Activated CD8-positive, alpha-beta T cell treated with anti-CD3 and anti-CD28 coated beads for 36 hours (primary cell): ENCODE data around the gene PCCA. TPM values are rescaled to one million over a fixed set of nuclear protein-coding genes. Genes with fewer than 3 reads are reported as not detected.
"Not testable (repeated sequence)": the region's sequence is repeated elsewhere in the genome, so short reads cannot be mapped to it uniquely, and the experiment has no call there.

ENCODE experiments used
- ATAC-seq: fragments of 200-7000 bp; cut with Tn5 transposase; one replicate; pipeline ENCODE4 v1.10.0; 2021; ENCODE audit warnings: mild to moderate bottlenecking, moderate library complexity
- CTCF ChIA-PET: fragments of 350-600 bp; sonication (Branson Sonifier 250); formaldehyde crosslinking; loops from one replicate; lab custom pipeline; 2021; ENCODE audit warnings: antibody characterized with exemption; lab: Charles Lee
- POLR2A ChIA-PET: fragments of 350-600 bp; sonication (Branson Sonifier 250); formaldehyde crosslinking; loops from one replicate; lab custom pipeline; 2021; ENCODE audit warnings: antibody characterized with exemption; lab: Charles Lee
- DNase-seq: peaks from one replicate; pipeline ENCODE4 v3.0.0-alpha.2; 2020
- H3K27ac Mint-ChIP-seq: one replicate; pipeline ENCODE4 v1.8.0; 2021; ENCODE audit warnings: mild to moderate bottlenecking, mixed read lengths
- H3K27me3 Mint-ChIP-seq: one replicate; pipeline ENCODE4 v1.8.0; 2021; ENCODE audit warnings: mixed read lengths
- H3K36me3 Mint-ChIP-seq: one replicate; pipeline ENCODE4 v1.8.0; 2021; ENCODE audit warnings: low read depth, mixed read lengths
- H3K4me1 Mint-ChIP-seq: one replicate; pipeline ENCODE4 v1.8.0; 2021; ENCODE audit warnings: low read depth, mixed read lengths
- H3K4me3 Mint-ChIP-seq: one replicate; pipeline ENCODE4 v1.8.0; 2021; ENCODE audit warnings: mild to moderate bottlenecking, moderate library complexity, mixed read lengths
- H3K9me3 Mint-ChIP-seq: one replicate; pipeline ENCODE4 v1.8.0; 2021; ENCODE audit warnings: mixed read lengths
- CTCF ChIP-seq: fragments of 200-600 bp; IDR thresholded peaks from one replicate; pipeline ENCODE4 v1.8.0; 2022; ENCODE audit warnings: antibody characterized with exemption, mild to moderate bottlenecking
- intact Hi-C: fragments of 100-400 bp; cut with micrococcal nuclease; formaldehyde crosslinking; loops from one replicate; pipeline ENCODE4 v1.10.0; 2022
- total RNA-seq, 2 experiments: library from RNA; stranded (reverse); gene quantifications; one replicate each; pipeline ENCODE4 v1.2.3, GENCODE V29; 2021

Gene PCCA
- total RNA-seq, 2 experiments from 2014 or later = 8.4 to 9.2 TPM

GRCh38 chr13:100163375-100163774, 74.5 kb downstream of the PCCA start:
- TF ChIP-seq CTCF = no peak
- no peak for ATAC-seq
- H3K9me3 Mint-ChIP-seq = no peaks in the 10 kb centered on the region
- no peak overlapping the region for H3K27ac Mint-ChIP-seq
- H3K27me3 Mint-ChIP-seq = no peaks in the 10 kb centered on the region
- intact Hi-C loops = no loop called here
- CTCF ChIA-PET = interaction anchor here (1.7 kb wide), 1 partner anchor 247 kb away, joined by 4 read pairs; no protein-coding TSS in a partner anchor
- no peak overlapping the region for H3K4me3 Mint-ChIP-seq
- no peaks in the 10 kb centered on the region for H3K4me1 Mint-ChIP-seq
- POLR2A ChIA-PET = no interaction called here
- peaks cover 7% of the 10 kb centered on the region for H3K36me3 Mint-ChIP-seq
- DNase-seq = no peak

GRCh38 chr13:100173203-100173602, 84.3 kb downstream of the PCCA start:
- CTCF ChIA-PET = no interaction called here
- H3K27ac Mint-ChIP-seq = no peak overlapping the region

GRCh38 chr13:100174455-100174854, 85.6 kb downstream of the PCCA start:
- H3K36me3 Mint-ChIP-seq, H3K27ac Mint-ChIP-seq, H3K27me3 Mint-ChIP-seq, H3K4me1 Mint-ChIP-seq, POLR2A ChIA-PET, intact Hi-C loops, DNase-seq, H3K9me3 Mint-ChIP-seq, H3K4me3 Mint-ChIP-seq, ATAC-seq: not testable (repeated sequence)
- CTCF ChIA-PET = interaction anchor here (1.0 kb wide), 1 partner anchor 18 kb away, joined by 3 read pairs; no protein-coding TSS in a partner anchor

More at GRCh38 chr13:100173203-100173602, 84.3 kb downstream of the PCCA start:
- Mint-ChIP-seq H3K36me3 (peaks cover 5% of the 10 kb centered on the region), H3K27me3 (no peaks in the 10 kb centered on the region), H3K9me3 (peaks cover 6% of the 10 kb centered on the region), H3K4me1 (no peaks in the 10 kb centered on the region), H3K4me3 (no peak overlapping the region)
- DNase-seq (no peak), ATAC-seq (no peak)
- no peak for TF ChIP-seq CTCF
- intact Hi-C loops = no loop called here
- POLR2A ChIA-PET = no interaction called here

GRCh38 chr13:100175078-100175802, 86.3 kb downstream of the PCCA start:
- no peak for ATAC-seq
- CTCF ChIA-PET = interaction anchor here (0.6 to 1.0 kb wide), 2 partner anchors 17 to 101 kb away, joined by 3 read pairs; no protein-coding TSS in a partner anchor
- H3K9me3 Mint-ChIP-seq = peaks cover 6% of the 10 kb centered on the region
- no peak overlapping the region for H3K4me3 Mint-ChIP-seq
- intact Hi-C loops = no loop called here
- no peaks in the 10 kb centered on the region for H3K27me3 Mint-ChIP-seq
- no peaks in the 10 kb centered on the region for H3K4me1 Mint-ChIP-seq
- DNase-seq = no peak
- no peak overlapping the region for H3K27ac Mint-ChIP-seq
- TF ChIP-seq CTCF = no peak
- H3K36me3 Mint-ChIP-seq = peaks cover 4% of the 10 kb centered on the region
- POLR2A ChIA-PET = no interaction called here

GRCh38 chr13:100175803-100176182, 86.9 kb downstream of the PCCA start:
- ChIA-PET POLR2A (no interaction called here), CTCF (interaction anchor here (1.1 kb wide), 1 partner anchor 26 kb away, joined by 3 read pairs; no protein-coding TSS in a partner anchor)
- peaks cover 6% of the 10 kb centered on the region for H3K9me3 Mint-ChIP-seq
- H3K4me1 Mint-ChIP-seq = no peaks in the 10 kb centered on the region
- intact Hi-C loops = no loop called here
- no peaks in the 10 kb centered on the region for H3K27me3 Mint-ChIP-seq
- no peak for ATAC-seq
- no peak overlapping the region for H3K27ac Mint-ChIP-seq
- no peak for TF ChIP-seq CTCF
- no peak overlapping the region for H3K4me3 Mint-ChIP-seq
- peaks cover 4% of the 10 kb centered on the region for H3K36me3 Mint-ChIP-seq
- DNase-seq = no peak
